OCI-LY7 (cell line): Measurements from ENCODE around the gene FAM186B.

Experiments used
- EZH2phosphoT487 ChIP-seq: fragments of 200-600 bp; sonication (generic); IDR thresholded peaks from 2 replicates; pipeline ENCODE4 v1.6.1; 2018; ENCODE audit warnings: low read depth, borderline replicate concordance, mild to moderate bottlenecking, mixed run types, antibody characterized with exemption, low read length, moderate library complexity, mixed read lengths
- TF ChIP-seq, protein P1 (sequence below): fragments of 200-600 bp; sonication (generic); conservative IDR thresholded peaks from 2 replicates; pipeline ENCODE4 v1.5.1; 2014; ENCODE audit warnings: mild to moderate bottlenecking, antibody characterized with exemption, low read length, moderate library complexity, mixed read lengths

DNA sequence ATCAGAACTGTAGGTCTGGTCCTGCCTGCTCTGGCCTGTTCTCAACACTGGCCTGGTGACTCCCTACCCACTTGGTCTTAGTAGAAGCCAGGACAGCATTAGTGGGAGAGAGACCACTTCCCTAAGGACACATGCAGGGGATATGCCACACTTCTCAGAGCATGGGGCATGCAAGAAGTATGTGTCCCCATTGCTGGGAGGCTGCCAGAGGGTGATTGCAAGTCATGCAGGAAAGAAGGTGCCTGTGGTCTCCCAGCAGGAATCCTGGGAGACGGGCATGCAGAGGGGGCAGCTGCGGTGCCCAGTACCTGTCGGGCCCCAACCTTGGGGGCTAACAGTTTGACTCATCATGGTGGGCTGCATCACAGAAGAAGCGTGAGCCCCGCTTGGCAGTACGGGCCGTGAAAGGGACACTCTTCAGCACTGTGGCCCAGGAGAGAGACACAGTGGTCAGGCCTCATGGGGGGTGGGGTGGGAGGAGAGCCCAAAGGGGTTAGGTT is 40.9 kb upstream of the FAM186B start:
- TF ChIP-seq, protein P1, sequence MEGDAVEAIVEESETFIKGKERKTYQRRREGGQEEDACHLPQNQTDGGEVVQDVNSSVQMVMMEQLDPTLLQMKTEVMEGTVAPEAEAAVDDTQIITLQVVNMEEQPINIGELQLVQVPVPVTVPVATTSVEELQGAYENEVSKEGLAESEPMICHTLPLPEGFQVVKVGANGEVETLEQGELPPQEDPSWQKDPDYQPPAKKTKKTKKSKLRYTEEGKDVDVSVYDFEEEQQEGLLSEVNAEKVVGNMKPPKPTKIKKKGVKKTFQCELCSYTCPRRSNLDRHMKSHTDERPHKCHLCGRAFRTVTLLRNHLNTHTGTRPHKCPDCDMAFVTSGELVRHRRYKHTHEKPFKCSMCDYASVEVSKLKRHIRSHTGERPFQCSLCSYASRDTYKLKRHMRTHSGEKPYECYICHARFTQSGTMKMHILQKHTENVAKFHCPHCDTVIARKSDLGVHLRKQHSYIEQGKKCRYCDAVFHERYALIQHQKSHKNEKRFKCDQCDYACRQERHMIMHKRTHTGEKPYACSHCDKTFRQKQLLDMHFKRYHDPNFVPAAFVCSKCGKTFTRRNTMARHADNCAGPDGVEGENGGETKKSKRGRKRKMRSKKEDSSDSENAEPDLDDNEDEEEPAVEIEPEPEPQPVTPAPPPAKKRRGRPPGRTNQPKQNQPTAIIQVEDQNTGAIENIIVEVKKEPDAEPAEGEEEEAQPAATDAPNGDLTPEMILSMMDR, result no peak
- no peak for TF ChIP-seq EZH2phosphoT487
